A549 (cell line): ENCODE results near the gene UBR7. TPM values are rescaled to one million over a fixed set of nuclear protein-coding genes. Genes with fewer than 3 reads are reported as not detected.

Experiments
- ATAC-seq, 2 experiments: fragments of 200-7000 bp in 1 of 2; fragments of >200 bp in 1 of 2; cut with Nextera tagmentation in 1 of 2; cut with Tn5 transposase in 1 of 2; 3 replicates each; pipeline versions ENCODE4 v1.8.0 to v1.9.1; 2018 to 2020; ENCODE audit warnings: mild to moderate bottlenecking in 1 of 2, moderate library complexity in 1 of 2
- CTCF ChIA-PET: fragments of 300-600 bp; sonication (Branson Sonifier 250); formaldehyde crosslinking; extraction: SDS; loops from one replicate; lab custom pipeline; 2021; ENCODE audit warnings: antibody characterized with exemption, inconsistent platforms; lab: Yijun Ruan, JAX
- POLR2A ChIA-PET: fragments of 350-600 bp; formaldehyde crosslinking; extraction: SDS; loops from one replicate; lab custom pipeline; 2021; ENCODE audit warnings: antibody characterized with exemption, inconsistent platforms; lab: Yijun Ruan, JAX
- DNase-seq, 2 experiments: peaks; one replicate each; pipeline versions ENCODE4 v3.0.0 to v3.0.0-alpha.2; 2011 to 2016; ENCODE audit warnings: low read depth in 1 of 2, low spot score in 1 of 2
- FAIRE-seq: peaks from 2 replicates; lab custom pipeline; 2011; peaks lifted over from hg19 to GRCh38; lab: Jason Lieb, UNC
- H3K27ac ChIP-seq, 2 experiments: fragments of >200 bp; sonication (Bioruptor Twin); formaldehyde crosslinking; 3 replicates each; pipeline ENCODE4 v1.5.1; 2016 to 2017
- H3K4me1 ChIP-seq: fragments of >200 bp; sonication (Bioruptor Twin); formaldehyde crosslinking; 3 replicates; pipeline ENCODE4 v1.6.1; 2016
- H3K4me2 ChIP-seq: fragments of >200 bp; sonication (Bioruptor Twin); formaldehyde crosslinking; 3 replicates; pipeline ENCODE4 v1.6.1; 2016
- H3K4me3 ChIP-seq: fragments of >200 bp; sonication (Bioruptor Twin); formaldehyde crosslinking; 3 replicates; pipeline ENCODE4 v1.5.1; 2016
- H3K9me3 ChIP-seq: fragments of >200 bp; sonication (Bioruptor Twin); formaldehyde crosslinking; 3 replicates; pipeline ENCODE4 v1.6.1; 2016
- BCL3 ChIP-seq: fragments of >200 bp; sonication (Bioruptor Twin); formaldehyde crosslinking; IDR thresholded peaks from 3 replicates; pipeline ENCODE4 v1.6.1; 2016
- CHD2 ChIP-seq: fragments of 150-350 bp; IDR thresholded peaks from 2 replicates; pipeline ENCODE4 v1.6.1; 2014; ENCODE audit warnings: low read length; ENCODE audit not compliant: partially characterized antibody
- EP300 ChIP-seq, 2 experiments: fragments of >200 bp; sonication (Bioruptor Twin); formaldehyde crosslinking; IDR thresholded peaks; 2 replicates in 1 of 2; 3 replicates in 1 of 2; pipeline ENCODE4 v1.6.1; 2016 to 2017
- FOSB ChIP-seq: fragments of 250-450 bp; sonication (Bioruptor Pico); IDR thresholded peaks from 2 replicates; pipeline ENCODE4 v1.5.0; 2020; ENCODE audit warnings: mild to moderate bottlenecking, moderate library complexity
- FOXS1 ChIP-seq: fragments of 250-450 bp; sonication (Bioruptor Pico); IDR thresholded peaks from 2 replicates; pipeline ENCODE4 v1.5.0; 2020; ENCODE audit warnings: mild to moderate bottlenecking, moderate library complexity
- HEYL ChIP-seq: fragments of 250-450 bp; sonication (Bioruptor Pico); IDR thresholded peaks from 2 replicates; pipeline ENCODE4 v1.8.0; 2021; ENCODE audit warnings: mild to moderate bottlenecking, moderate library complexity
- HOXA7 ChIP-seq: fragments of 250-450 bp; sonication (Bioruptor Pico); IDR thresholded peaks from 2 replicates; pipeline ENCODE4 v1.5.0; 2020; ENCODE audit warnings: mild to moderate bottlenecking, moderate library complexity
- HOXB5 ChIP-seq: fragments of 250-450 bp; sonication (Bioruptor Pico); IDR thresholded peaks from 2 replicates; pipeline ENCODE4 v1.5.0; 2020; ENCODE audit warnings: mild to moderate bottlenecking, moderate library complexity
- MAX ChIP-seq: IDR thresholded peaks from 2 replicates; pipeline ENCODE4 v1.6.1; 2012
- NFE2L2 ChIP-seq: fragments of 150-350 bp; conservative IDR thresholded peaks from 2 replicates; pipeline ENCODE4 v1.6.1; 2014; ENCODE audit warnings: low read length
- NPAS2 ChIP-seq: fragments of 250-450 bp; sonication (Bioruptor Pico); IDR thresholded peaks from 2 replicates; pipeline ENCODE4 v1.8.0; 2022; ENCODE audit warnings: mild to moderate bottlenecking, moderate library complexity, borderline replicate concordance
- SMC3 ChIP-seq: fragments of >200 bp; sonication (Bioruptor Twin); formaldehyde crosslinking; IDR thresholded peaks from 3 replicates; pipeline ENCODE4 v1.6.1; 2018; ENCODE audit warnings: inconsistent platforms
- TFCP2L1 ChIP-seq: fragments of 250-450 bp; sonication (Bioruptor Pico); IDR thresholded peaks from 2 replicates; pipeline ENCODE4 v1.5.0; 2021; ENCODE audit warnings: mild to moderate bottlenecking
- ZNF302 ChIP-seq: fragments of 250-450 bp; sonication (Bioruptor Pico); IDR thresholded peaks from 2 replicates; pipeline ENCODE4 v1.9.0; 2021; ENCODE audit warnings: inconsistent platforms, mild to moderate bottlenecking, moderate library complexity
- WGBS: methylation state at CpG from one replicate; pipeline ENCODE4 v1.1.6; 2017; ENCODE audit errors: missing lambda C conversion rate; 5-methylcytosine and 5-hydroxymethylcytosine counted together
- polyA plus RNA-seq, 4 experiments: library from polyadenylated mRNA; depleted of rRNA in 3 of 4; stranded (reverse); fragments of >200 nt; fragmentation: RNase III in 1 of 4; extraction: RNeasy Plus Mini Kit Qiagen cat#74134 plus additional on column Dnase treatment in 1 of 4; gene quantifications; 2 replicates in 3 of 4; 3 replicates in 1 of 4; pipeline ENCODE4 v1.2.3, GENCODE V29; 2011 to 2017
- TF ChIP-seq, protein P1 (sequence below): IDR thresholded peaks from 2 replicates; pipeline ENCODE4 v1.6.1; 2012; ENCODE audit warnings: low read depth, borderline replicate concordance
- TF ChIP-seq, protein P2 (sequence below): fragments of 200-600 bp; sonication (generic); IDR thresholded peaks from 2 replicates; pipeline ENCODE4 v1.6.1; 2016; ENCODE audit warnings: antibody characterized with exemption, mild to moderate bottlenecking, moderate library complexity

Gene UBR7
- polyA plus RNA-seq, 2 of the 4 experiments (the other 2 are of a cell fraction), result 37.0 to 40.4 TPM

DNA sequence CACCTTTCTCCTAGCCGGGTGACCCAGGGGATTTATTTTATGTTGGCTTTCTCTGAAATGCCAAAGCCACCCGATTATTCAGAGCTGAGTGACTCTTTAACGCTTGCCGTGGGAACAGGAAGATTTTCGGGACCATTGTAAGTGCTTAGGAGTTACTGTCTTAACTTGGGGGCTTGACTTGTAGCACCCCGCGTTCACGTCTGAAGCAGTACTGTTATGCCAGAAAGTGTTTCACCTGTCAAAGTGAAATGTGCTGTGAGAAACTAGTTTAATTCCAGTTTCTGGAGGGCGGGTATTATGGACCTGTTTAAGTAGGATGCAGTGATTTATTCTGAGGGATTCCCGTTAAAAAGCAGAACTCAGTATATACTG is 21.7 kb upstream of the UBR7 start:
- TF ChIP-seq ZNF302 (CRISPR knock-in tag) (no peak), HOXB5 (CRISPR knock-in tag) (0 out of 2 replicates have a peak, but pooled peaks have one; percentile 3), BCL3 (no peak), FOSB (CRISPR knock-in tag) (no peak), HEYL (CRISPR knock-in tag) (no peak), NPAS2 (CRISPR knock-in tag) (no peak), MAX (no peak)
- TF ChIP-seq, all 56 proteins: peak for 1
- peaks cover 7% of the 10 kb centered on the region for H3K4me1 ChIP-seq
- ChIA-PET CTCF (interaction anchor here (0.8 to 1.8 kb wide), 4 partner anchors 8 to 34 kb away, joined by 3 to 6 read pairs (median 3); no protein-coding TSS in a partner anchor), POLR2A (interaction anchor here (1.0 to 1.6 kb wide), 5 partner anchors 8 to 72 kb away, joined by 4 to 25 read pairs (median 6); partner anchors contain the start of genes GON7, ITPK1 and UBR7)
- peak overlapping the region; percentile 75 for H3K4me2 ChIP-seq
- no peaks in the 10 kb centered on the region for H3K9me3 ChIP-seq
- H3K27ac ChIP-seq, result peak overlapping the region; percentile 93 to 96
- DNase-seq (no peak), ATAC-seq (0 out of 6 replicates have a peak, but pooled peaks of 1 of the 2 experiments have one; percentile 4), FAIRE-seq (no peak)
- H3K4me3 ChIP-seq, result peak overlapping the region; percentile 92
- WGBS, result under 1% methylated on average over 10 of the region's 10 CpGs

GRCh38 chr14:93186466-93186865 is 20.6 kb upstream of the UBR7 start:
- H3K4me3 ChIP-seq, result no peak overlapping the region
- ChIA-PET POLR2A (interaction anchor here (1.1 kb wide), 1 partner anchor 21 kb away, joined by 4 read pairs; the partner anchor contains the start of genes GON7 and UBR7), CTCF (interaction anchor here (0.5 to 1.6 kb wide), 4 partner anchors 8 to 20 kb away, joined by 3 to 8 read pairs (median 3); partner anchors contain the start of gene GON7)
- DNase-seq (no peak), FAIRE-seq (no peak), ATAC-seq (no peak)
- H3K4me1 ChIP-seq, result peaks cover 7% of the 10 kb centered on the region
- TF ChIP-seq CHD2 (no peak), SMC3 (no peak), FOXS1 (no peak)
- 79% methylated on average over 6 of the region's 6 CpGs for WGBS
- H3K4me2 ChIP-seq, result peak overlapping the region; percentile 75
- H3K9me3 ChIP-seq, result no peaks in the 10 kb centered on the region
- no peak overlapping the region for H3K27ac ChIP-seq

- Histone ChIP-seq H3K27ac (no peak overlapping the region), H3K9me3 (no peaks in the 10 kb centered on the region), H3K4me2 (no peak overlapping the region), H3K4me1 (peaks cover 7% of the 10 kb centered on the region), H3K4me3 (no peak overlapping the region)
- FAIRE-seq (no peak), DNase-seq (no peak), ATAC-seq (no peak)
- TF ChIP-seq HOXA7 (CRISPR knock-in tag) (no peak), EP300 (IDR thresholded peaks at IDR 0.05) (no peak), NFE2L2 (no peak), TFCP2L1 (no peak)
- TF ChIP-seq, protein P1, sequence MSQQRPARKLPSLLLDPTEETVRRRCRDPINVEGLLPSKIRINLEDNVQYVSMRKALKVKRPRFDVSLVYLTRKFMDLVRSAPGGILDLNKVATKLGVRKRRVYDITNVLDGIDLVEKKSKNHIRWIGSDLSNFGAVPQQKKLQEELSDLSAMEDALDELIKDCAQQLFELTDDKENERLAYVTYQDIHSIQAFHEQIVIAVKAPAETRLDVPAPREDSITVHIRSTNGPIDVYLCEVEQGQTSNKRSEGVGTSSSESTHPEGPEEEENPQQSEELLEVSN, result no peak
- TF ChIP-seq, protein P2, sequence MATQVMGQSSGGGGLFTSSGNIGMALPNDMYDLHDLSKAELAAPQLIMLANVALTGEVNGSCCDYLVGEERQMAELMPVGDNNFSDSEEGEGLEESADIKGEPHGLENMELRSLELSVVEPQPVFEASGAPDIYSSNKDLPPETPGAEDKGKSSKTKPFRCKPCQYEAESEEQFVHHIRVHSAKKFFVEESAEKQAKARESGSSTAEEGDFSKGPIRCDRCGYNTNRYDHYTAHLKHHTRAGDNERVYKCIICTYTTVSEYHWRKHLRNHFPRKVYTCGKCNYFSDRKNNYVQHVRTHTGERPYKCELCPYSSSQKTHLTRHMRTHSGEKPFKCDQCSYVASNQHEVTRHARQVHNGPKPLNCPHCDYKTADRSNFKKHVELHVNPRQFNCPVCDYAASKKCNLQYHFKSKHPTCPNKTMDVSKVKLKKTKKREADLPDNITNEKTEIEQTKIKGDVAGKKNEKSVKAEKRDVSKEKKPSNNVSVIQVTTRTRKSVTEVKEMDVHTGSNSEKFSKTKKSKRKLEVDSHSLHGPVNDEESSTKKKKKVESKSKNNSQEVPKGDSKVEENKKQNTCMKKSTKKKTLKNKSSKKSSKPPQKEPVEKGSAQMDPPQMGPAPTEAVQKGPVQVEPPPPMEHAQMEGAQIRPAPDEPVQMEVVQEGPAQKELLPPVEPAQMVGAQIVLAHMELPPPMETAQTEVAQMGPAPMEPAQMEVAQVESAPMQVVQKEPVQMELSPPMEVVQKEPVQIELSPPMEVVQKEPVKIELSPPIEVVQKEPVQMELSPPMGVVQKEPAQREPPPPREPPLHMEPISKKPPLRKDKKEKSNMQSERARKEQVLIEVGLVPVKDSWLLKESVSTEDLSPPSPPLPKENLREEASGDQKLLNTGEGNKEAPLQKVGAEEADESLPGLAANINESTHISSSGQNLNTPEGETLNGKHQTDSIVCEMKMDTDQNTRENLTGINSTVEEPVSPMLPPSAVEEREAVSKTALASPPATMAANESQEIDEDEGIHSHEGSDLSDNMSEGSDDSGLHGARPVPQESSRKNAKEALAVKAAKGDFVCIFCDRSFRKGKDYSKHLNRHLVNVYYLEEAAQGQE, result no peak
- WGBS, result 86% methylated on average over 3 of the region's 3 CpGs
- POLR2A ChIA-PET, result interaction anchor here (1.1 kb wide), 1 partner anchor 20 kb away, joined by 4 read pairs; the partner anchor contains the start of genes GON7 and UBR7
- CTCF ChIA-PET, result interaction anchor here (0.7 to 1.6 kb wide), 4 partner anchors 8 to 20 kb away, joined by 3 to 8 read pairs (median 3); partner anchors contain the start of gene GON7
Measured at GRCh38 chr14:93186956-93187355, 20.1 kb upstream of the UBR7 start.
